22Rv1 (cell line): ENCODE data around the gene NOXRED1.

Experiments used
- CTCF ChIP-seq: fragments of 450-650 bp; IDR thresholded peaks from 2 replicates; pipeline ENCODE4 v1.5.1; 2017; ENCODE audit warnings: mild to moderate bottlenecking
- ZFX ChIP-seq: fragments of 450-650 bp; IDR thresholded peaks from 2 replicates; pipeline ENCODE4 v1.6.1; 2017; ENCODE audit warnings: antibody characterized with exemption, borderline replicate concordance

DNA sequence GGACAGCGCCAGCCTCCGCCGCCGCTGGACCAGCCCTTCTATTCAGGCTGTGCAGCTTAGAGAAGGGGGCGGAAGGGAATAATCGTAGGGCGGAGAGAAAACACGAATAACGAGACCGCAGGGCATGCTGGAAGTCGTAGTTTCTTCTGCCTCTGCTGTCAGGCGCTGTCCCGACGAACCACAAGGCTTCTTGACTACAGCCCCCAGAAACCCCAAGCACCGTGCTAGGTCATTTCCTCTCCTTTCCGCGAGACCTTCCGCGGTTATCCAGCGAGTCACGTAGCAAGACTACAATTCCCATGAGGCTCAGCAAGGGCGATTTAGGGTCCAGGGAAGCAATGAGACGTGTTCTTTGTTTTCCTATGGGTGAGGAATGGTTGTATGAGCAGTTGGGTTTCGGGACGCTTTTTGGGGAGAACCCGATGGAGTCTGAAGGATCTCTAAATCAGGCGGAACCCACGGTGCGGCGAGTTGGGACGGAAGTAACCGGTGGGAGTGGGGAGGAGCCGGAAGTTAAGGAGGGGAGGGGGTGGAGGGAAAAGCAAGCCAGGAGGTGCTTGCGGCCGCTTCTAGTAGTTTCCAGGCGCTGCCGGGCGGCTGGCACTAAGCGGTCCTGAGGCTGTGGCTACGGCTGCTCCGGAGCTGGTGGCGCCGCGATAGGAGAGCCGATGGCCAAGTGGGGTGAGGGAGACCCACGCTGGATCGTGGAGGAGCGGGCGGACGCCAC, 34.4 kb upstream of the NOXRED1 start, which contains the start of the genes AHSA1 and VIPAS39:
- 0 out of 2 replicates have a peak, but pooled peaks have one; percentile 7 for TF ChIP-seq CTCF
- TF ChIP-seq ZFX = no peak
